HepG2 (cell line): ENCODE results near the gene SLC16A6. TPM values are rescaled to one million over a fixed set of nuclear protein-coding genes. Genes with fewer than 3 reads are reported as not detected.

Experiments
- NFKB2 ChIP-seq: sonication (generic); formaldehyde crosslinking; IDR thresholded peaks from 2 replicates; pipeline ENCODE4 v1.4.0; 2020; ENCODE audit warnings: missing genetic modification reagents, borderline replicate concordance
- POLR2G ChIP-seq: fragments of 200-400 bp; formaldehyde crosslinking; IDR thresholded peaks from 2 replicates; pipeline ENCODE4 v1.6.1; 2018; ENCODE audit warnings: mild to moderate bottlenecking, low read depth, low read length, moderate library complexity
- RXRB ChIP-seq: IDR thresholded peaks from 2 replicates; pipeline ENCODE4 v1.6.1; 2016; ENCODE audit warnings: borderline replicate concordance, missing genetic modification reagents, missing compliant biosample characterization
- ZNF274 ChIP-seq: sonication (generic); formaldehyde crosslinking; IDR thresholded peaks from 2 replicates; pipeline ENCODE4 v1.5.1; 2020; ENCODE audit warnings: mild to moderate bottlenecking, missing genetic modification reagents
- polyA plus RNA-seq, 8 experiments: library from polyadenylated mRNA; depleted of rRNA in 3 of 8; stranded (reverse) in 7 of 8; unstranded in 1 of 8; fragments of >200 nt; fragmentation: Illumina TruSeq in 4 of 8; extraction: Trizol in 4 of 8; gene quantifications; 2 replicates each; pipeline versions ENCODE4 v1.2.1 to v1.2.3, GENCODE V29; 2011 to 2016; ENCODE audit warnings: low read depth in 4 of 8, missing spikeins in 1 of 8, mixed read lengths in 1 of 8; ENCODE audit not compliant: insufficient read depth in 1 of 8
- total RNA-seq, 5 experiments: library from RNA; depleted of rRNA; stranded (reverse); fragments of >200 nt; fragmentation: Illumina TruSeq; extraction: Trizol; gene quantifications; 2 replicates each; pipeline ENCODE4 v1.2.3, GENCODE V29; 2016; ENCODE audit warnings: low read depth in 1 of 5
- TF ChIP-seq, protein P1 (sequence below), 2 experiments: sonication (generic) in 1 of 2; formaldehyde crosslinking in 1 of 2; IDR thresholded peaks; 2 replicates each; pipeline versions ENCODE4 v1.6.1 to v1.9.0; 2014 to 2022; ENCODE audit warnings: antibody characterized with exemption in 1 of 2, borderline replicate concordance in 1 of 2, inconsistent platforms in 1 of 2, low read depth in 1 of 2, missing genetic modification reagents in 1 of 2
- TF ChIP-seq, protein P2 (sequence below): sonication (generic); formaldehyde crosslinking; IDR thresholded peaks from 2 replicates; pipeline ENCODE4 v1.5.0; 2020; ENCODE audit warnings: mild to moderate bottlenecking, missing genetic modification reagents
- TF ChIP-seq, protein P3 (sequence below): sonication (generic); formaldehyde crosslinking; IDR thresholded peaks from one replicate; pipeline ENCODE4 v1.5.1; 2020; ENCODE audit warnings: mild to moderate bottlenecking, missing genetic modification reagents; ENCODE audit errors: not compliant biosample characterization
- TF ChIP-seq, protein P4 (sequence below): IDR thresholded peaks from 2 replicates; pipeline ENCODE4 v1.6.1; 2016; ENCODE audit warnings: missing compliant biosample characterization, missing genetic modification reagents, borderline replicate concordance

The SLC16A6 gene
- total and polyA plus RNA-seq, 2 of the 13 experiments (the other 11 are each of a cell fraction or from before 2014, with no cell fraction given): 1.1 to 44.7 TPM

DNA sequence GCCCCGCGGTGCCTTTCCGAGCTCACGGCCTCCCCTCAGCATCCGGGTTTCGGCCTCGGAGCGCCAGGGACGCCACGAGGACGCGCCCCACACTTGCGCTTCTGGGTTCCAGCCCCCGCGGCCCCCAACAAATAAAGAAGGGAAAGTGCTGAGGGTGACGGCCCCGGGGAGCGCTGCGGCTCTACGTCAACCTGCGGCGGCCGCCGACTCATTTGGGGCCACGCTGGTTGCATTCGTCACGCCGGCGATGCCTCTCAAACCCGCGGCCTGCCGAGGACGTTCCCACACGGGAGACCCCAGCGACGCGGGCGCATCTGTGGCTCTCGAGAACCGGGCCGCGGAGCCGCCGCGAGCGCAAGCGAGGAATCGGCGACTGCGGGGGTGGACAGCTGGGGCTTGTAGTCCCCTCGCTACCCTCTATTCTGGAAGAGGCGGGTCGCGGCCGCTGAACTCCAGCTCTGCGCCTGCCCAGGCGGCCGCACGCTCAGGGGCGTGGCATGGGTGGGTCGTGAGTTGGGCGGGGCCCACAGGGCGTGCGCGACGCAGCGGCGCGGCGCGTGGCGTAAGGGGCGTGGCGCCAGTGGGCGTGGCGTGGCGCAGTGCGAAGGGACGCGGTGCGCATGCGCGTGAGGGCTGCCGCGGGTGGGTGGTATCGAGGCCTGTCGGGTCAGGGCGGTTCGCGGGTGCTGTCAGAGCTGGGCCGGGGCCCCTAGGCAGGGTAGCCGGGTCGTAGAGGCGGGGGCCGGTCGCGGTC, 43.3 kb downstream of the SLC16A6 start, which contains the start of gene AMZ2 (continued):
- TF ChIP-seq, protein P1, sequence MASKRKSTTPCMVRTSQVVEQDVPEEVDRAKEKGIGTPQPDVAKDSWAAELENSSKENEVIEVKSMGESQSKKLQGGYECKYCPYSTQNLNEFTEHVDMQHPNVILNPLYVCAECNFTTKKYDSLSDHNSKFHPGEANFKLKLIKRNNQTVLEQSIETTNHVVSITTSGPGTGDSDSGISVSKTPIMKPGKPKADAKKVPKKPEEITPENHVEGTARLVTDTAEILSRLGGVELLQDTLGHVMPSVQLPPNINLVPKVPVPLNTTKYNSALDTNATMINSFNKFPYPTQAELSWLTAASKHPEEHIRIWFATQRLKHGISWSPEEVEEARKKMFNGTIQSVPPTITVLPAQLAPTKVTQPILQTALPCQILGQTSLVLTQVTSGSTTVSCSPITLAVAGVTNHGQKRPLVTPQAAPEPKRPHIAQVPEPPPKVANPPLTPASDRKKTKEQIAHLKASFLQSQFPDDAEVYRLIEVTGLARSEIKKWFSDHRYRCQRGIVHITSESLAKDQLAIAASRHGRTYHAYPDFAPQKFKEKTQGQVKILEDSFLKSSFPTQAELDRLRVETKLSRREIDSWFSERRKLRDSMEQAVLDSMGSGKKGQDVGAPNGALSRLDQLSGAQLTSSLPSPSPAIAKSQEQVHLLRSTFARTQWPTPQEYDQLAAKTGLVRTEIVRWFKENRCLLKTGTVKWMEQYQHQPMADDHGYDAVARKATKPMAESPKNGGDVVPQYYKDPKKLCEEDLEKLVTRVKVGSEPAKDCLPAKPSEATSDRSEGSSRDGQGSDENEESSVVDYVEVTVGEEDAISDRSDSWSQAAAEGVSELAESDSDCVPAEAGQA (IDR thresholded peaks at IDR 0.05; ENCODE audit: low read depth): 0 out of 2 replicates have a peak, but pooled peaks have one; percentile 36
- TF ChIP-seq, protein P1 (CRISPR knock-in tag; IDR thresholded peaks at IDR 0.05; ENCODE audit: borderline replicate concordance): no peak; the same call in 1 of the 2 replicates
- TF ChIP-seq POLR2G: peak; percentile 93
- TF ChIP-seq, protein P2, sequence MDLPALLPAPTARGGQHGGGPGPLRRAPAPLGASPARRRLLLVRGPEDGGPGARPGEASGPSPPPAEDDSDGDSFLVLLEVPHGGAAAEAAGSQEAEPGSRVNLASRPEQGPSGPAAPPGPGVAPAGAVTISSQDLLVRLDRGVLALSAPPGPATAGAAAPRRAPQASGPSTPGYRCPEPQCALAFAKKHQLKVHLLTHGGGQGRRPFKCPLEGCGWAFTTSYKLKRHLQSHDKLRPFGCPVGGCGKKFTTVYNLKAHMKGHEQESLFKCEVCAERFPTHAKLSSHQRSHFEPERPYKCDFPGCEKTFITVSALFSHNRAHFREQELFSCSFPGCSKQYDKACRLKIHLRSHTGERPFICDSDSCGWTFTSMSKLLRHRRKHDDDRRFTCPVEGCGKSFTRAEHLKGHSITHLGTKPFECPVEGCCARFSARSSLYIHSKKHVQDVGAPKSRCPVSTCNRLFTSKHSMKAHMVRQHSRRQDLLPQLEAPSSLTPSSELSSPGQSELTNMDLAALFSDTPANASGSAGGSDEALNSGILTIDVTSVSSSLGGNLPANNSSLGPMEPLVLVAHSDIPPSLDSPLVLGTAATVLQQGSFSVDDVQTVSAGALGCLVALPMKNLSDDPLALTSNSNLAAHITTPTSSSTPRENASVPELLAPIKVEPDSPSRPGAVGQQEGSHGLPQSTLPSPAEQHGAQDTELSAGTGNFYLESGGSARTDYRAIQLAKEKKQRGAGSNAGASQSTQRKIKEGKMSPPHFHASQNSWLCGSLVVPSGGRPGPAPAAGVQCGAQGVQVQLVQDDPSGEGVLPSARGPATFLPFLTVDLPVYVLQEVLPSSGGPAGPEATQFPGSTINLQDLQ (CRISPR knock-in tag): no peak; the same call in 1 of the 2 replicates
- peak; percentile 14; the same call in 1 of the 2 replicates for TF ChIP-seq NFKB2 (CRISPR knock-in tag)
- peak; percentile 93 for TF ChIP-seq ZNF274 (CRISPR knock-in tag)
- TF ChIP-seq, protein P3, sequence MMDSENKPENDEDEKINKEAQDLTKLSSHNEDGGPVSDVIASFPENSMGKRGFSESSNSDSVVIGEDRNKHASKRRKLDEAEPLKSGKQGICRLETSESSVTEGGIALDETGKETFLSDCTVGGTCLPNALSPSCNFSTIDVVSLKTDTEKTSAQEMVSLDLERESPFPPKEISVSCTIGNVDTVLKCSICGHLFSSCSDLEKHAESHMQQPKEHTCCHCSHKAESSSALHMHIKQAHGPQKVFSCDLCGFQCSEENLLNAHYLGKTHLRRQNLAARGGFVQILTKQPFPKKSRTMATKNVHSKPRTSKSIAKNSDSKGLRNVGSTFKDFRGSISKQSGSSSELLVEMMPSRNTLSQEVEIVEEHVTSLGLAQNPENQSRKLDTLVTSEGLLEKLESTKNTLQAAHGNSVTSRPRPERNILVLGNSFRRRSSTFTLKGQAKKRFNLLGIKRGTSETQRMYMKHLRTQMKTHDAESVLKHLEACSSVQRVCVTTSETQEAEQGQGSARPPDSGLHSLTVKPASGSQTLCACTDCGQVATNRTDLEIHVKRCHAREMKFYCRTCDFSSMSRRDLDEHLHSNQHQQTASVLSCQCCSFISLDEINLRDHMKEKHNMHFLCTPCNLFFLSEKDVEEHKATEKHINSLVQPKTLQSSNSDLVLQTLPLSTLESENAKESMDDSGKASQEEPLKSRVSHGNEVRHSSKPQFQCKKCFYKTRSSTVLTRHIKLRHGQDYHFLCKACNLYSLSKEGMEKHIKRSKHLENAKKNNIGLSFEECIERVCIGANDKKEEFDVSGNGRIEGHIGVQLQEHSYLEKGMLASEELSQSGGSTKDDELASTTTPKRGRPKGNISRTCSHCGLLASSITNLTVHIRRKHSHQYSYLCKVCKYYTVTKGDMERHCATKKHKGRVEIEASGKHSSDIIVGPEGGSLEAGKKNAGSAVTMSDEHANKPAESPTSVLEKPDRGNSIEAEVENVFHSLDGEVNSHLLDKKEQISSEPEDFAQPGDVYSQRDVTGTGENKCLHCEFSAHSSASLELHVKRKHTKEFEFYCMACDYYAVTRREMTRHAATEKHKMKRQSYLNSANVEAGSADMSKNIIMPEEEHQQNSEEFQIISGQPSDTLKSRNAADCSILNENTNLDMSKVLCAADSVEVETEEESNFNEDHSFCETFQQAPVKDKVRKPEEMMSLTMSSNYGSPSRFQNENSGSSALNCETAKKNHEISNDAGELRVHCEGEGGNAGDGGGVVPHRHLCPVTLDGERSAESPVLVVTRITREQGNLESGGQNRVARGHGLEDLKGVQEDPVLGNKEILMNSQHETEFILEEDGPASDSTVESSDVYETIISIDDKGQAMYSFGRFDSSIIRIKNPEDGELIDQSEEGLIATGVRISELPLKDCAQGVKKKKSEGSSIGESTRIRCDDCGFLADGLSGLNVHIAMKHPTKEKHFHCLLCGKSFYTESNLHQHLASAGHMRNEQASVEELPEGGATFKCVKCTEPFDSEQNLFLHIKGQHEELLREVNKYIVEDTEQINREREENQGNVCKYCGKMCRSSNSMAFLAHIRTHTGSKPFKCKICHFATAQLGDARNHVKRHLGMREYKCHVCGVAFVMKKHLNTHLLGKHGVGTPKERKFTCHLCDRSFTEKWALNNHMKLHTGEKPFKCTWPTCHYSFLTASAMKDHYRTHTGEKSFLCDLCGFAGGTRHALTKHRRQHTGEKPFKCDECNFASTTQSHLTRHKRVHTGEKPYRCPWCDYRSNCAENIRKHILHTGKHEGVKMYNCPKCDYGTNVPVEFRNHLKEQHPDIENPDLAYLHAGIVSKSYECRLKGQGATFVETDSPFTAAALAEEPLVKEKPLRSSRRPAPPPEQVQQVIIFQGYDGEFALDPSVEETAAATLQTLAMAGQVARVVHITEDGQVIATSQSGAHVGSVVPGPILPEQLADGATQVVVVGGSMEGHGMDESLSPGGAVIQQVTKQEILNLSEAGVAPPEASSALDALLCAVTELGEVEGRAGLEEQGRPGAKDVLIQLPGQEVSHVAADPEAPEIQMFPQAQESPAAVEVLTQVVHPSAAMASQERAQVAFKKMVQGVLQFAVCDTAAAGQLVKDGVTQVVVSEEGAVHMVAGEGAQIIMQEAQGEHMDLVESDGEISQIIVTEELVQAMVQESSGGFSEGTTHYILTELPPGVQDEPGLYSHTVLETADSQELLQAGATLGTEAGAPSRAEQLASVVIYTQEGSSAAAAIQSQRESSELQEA (CRISPR knock-in tag): peak; percentile 72
- peak; percentile 44; the same call in 1 of the 2 replicates for TF ChIP-seq RXRB (CRISPR knock-in tag)
- TF ChIP-seq, protein P4, sequence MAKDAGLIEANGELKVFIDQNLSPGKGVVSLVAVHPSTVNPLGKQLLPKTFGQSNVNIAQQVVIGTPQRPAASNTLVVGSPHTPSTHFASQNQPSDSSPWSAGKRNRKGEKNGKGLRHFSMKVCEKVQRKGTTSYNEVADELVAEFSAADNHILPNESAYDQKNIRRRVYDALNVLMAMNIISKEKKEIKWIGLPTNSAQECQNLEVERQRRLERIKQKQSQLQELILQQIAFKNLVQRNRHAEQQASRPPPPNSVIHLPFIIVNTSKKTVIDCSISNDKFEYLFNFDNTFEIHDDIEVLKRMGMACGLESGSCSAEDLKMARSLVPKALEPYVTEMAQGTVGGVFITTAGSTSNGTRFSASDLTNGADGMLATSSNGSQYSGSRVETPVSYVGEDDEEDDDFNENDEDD (CRISPR knock-in tag): peak; percentile 73
